Hepatocyte (in vitro differentiated cells): Measurements from ENCODE around the gene GTF3C2.

Source experiments
- CTCF ChIP-seq: fragments of 200-600 bp; sonication (generic); IDR thresholded peaks from 2 replicates; pipeline ENCODE4 v1.5.1; 2016; ENCODE audit warnings: antibody characterized with exemption, mild to moderate bottlenecking; ENCODE audit not compliant: poor library complexity
- EZH2 ChIP-seq: fragments of 200-600 bp; sonication (generic); IDR thresholded peaks from 2 replicates; pipeline ENCODE4 v1.6.1; 2016; ENCODE audit warnings: antibody characterized with exemption, mild to moderate bottlenecking, borderline replicate concordance

GRCh38 chr2:27381577-27382181 lies 25.1 kb upstream of the GTF3C2 start:
- TF ChIP-seq CTCF, result no peak
- TF ChIP-seq EZH2, result no peak
